ENCODE results near the gene GRM6.
A peak's percentile ranks its signal among the peaks of the same experiment; 100 is the strongest.

The GRM6 gene

DNA sequence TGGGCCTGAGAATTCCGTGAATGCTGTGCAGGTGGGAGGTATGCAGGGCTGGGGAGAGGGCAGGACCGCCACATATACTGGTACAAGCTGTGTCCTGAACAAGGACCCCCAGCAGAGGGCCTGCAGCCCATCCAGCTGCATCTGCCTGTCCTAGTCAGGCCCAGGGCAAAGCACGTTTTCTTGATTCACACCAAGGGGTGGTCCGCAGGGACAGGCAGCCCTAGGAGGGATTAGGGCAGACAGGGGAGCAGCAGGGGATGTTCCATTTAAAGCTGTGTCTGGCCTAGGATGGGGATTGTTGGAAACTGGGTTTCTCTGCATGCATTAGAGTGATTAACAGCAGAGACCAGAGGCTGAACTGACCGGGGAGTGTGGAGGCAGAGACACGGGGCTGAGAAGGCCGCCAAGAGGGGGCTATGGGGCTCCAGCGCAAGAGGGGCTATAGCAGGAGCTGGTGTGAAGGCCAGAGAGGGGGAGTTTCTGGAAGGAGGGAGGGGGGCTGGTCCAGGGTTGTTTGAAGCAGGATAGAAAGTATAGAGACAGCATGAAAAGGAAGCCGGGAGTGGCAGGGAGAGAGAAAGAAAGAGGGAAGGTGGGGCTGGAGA, 2.7 kb downstream of the GRM6 start:
- Histone ChIP-seq H2AK5ac (ENCODE audit: low read length) (no peak overlapping the region), H3K4ac (ENCODE audit: low read depth, low read length) (no peak overlapping the region), H3K14ac (ENCODE audit: low read length) (no peak overlapping the region), H2BK5ac (ENCODE audit: low read depth, low read length, poor library complexity) (no peak overlapping the region), H3K79me2 (ENCODE audit: control insufficient read depth, insufficient read depth, low read length, poor library complexity) (no peaks in the 10 kb centered on the region), H2AFZ (ENCODE audit: insufficient read depth, low read length, poor library complexity) (no peak overlapping the region), H3K4me2 (ENCODE audit: low read length) (no peak overlapping the region), H3K9me3 (ENCODE audit: insufficient read depth, low read depth, low read length) (peaks cover 53% of the 10 kb centered on the region), H3K18ac (ENCODE audit: low read length) (no peak overlapping the region), H3K9ac (ENCODE audit: low read length) (no peak overlapping the region), H2BK120ac (ENCODE audit: insufficient read depth, low read length, poor library complexity) (no peak overlapping the region), H3K4me1 (ENCODE audit: control insufficient read depth in 1 of 2, insufficient read depth in 2 of 2, low read length in 2 of 2) (peaks cover 4% of the 10 kb centered on the region in 2 experiments), H3K27ac (ENCODE audit: low read depth, low read length) (no peak overlapping the region), H3K79me1 (ENCODE audit: low read length) (no peaks in the 10 kb centered on the region), H2BK12ac (ENCODE audit: low read length) (no peak overlapping the region), H4K91ac (ENCODE audit: low read depth, low read length) (no peak overlapping the region), H4K12ac (ENCODE audit: low read depth, low read length) (no peak overlapping the region), H3K4me3 (ENCODE audit: low read depth, low read length) (no peak overlapping the region), H3K27me3 (ENCODE audit: insufficient read depth, low read length) (peaks cover 26% of the 10 kb centered on the region), H4K8ac (ENCODE audit: low read depth, low read length) (no peak overlapping the region), H3K36me3 (ENCODE audit: control insufficient read depth in 1 of 2, insufficient read depth in 2 of 2, low read length in 2 of 2) (no peaks in the 10 kb centered on the region), H3K23ac (ENCODE audit: low read length) (no peak overlapping the region)
- no CpG with 5 or more reads among the region's 9 CpGs for WGBS (ENCODE audit: extremely low coverage, insufficient coverage, insufficient read length)
- no peak for DNase-seq

DNA sequence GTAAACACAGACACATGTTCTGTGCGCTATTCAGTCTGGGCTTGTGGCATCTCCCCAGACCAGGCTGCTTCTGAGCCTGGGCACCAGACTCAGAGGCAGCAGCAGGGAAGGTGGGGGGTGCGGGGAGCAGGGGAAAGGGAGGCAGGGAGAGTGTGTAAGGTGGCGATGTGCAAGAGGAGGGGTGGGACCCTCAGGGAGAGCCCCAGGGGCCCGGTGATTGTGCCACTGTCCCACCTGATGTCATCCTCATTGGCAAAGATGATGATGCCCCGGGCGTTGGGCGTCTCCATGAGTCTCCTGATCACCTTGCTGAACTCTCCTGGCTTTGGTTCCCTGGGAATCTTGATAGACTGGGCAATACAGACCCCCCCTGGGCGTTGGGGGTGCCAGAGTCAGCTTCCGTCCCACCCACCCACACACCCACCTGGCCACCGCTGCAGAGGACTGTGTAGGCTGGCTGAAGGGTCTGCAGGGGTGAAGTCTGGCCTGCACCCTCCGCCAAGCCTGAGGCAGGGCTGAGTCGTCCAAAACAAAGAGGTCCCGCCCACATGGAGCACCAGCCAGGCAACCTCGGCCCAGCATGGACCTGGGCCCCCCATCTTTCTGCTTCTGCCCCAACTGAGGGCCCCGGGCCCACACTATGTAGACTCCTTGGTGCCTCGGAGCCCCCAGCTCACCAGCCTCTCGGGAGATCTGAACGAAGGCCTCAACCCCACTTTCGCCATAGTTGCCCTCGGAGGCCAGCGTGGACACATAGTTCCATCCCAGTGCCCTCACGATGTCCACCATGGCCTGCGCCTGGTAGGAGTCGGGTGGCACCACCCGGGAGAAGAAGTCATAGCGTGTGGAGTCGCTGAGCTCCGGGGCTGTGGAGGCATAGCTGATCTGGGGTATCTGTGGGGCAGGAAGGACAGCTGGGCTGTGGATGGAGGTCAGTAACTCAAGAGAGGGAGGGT, 3.7 kb downstream of the GRM6 start:
- Histone ChIP-seq H3K9ac (ENCODE audit: low read length) (no peak overlapping the region), H3K9me3 (ENCODE audit: insufficient read depth, low read depth, low read length) (peaks cover 58% of the 10 kb centered on the region), H3K4me1 (ENCODE audit: control insufficient read depth in 1 of 2, insufficient read depth in 2 of 2, low read length in 2 of 2) (peaks cover 4% of the 10 kb centered on the region in 2 experiments), H3K4me2 (ENCODE audit: low read length) (no peak overlapping the region), H3K27ac (ENCODE audit: low read depth, low read length) (no peak overlapping the region), H2BK120ac (ENCODE audit: insufficient read depth, low read length, poor library complexity) (no peak overlapping the region), H4K8ac (ENCODE audit: low read depth, low read length) (no peak overlapping the region), H3K4ac (ENCODE audit: low read depth, low read length) (no peak overlapping the region), H3K36me3 (ENCODE audit: control insufficient read depth in 1 of 2, insufficient read depth in 2 of 2, low read length in 2 of 2) (no peaks in the 10 kb centered on the region), H2AFZ (ENCODE audit: insufficient read depth, low read length, poor library complexity) (no peak overlapping the region), H3K79me2 (ENCODE audit: control insufficient read depth, insufficient read depth, low read length, poor library complexity) (no peaks in the 10 kb centered on the region), H3K23ac (ENCODE audit: low read length) (no peak overlapping the region), H3K14ac (ENCODE audit: low read length) (no peak overlapping the region), H3K18ac (ENCODE audit: low read length) (no peak overlapping the region), H2BK5ac (ENCODE audit: low read depth, low read length, poor library complexity) (no peak overlapping the region), H3K79me1 (ENCODE audit: low read length) (no peaks in the 10 kb centered on the region), H2BK12ac (ENCODE audit: low read length) (no peak overlapping the region), H2AK5ac (ENCODE audit: low read length) (no peak overlapping the region), H4K91ac (ENCODE audit: low read depth, low read length) (no peak overlapping the region), H3K4me3 (ENCODE audit: low read depth, low read length) (no peak overlapping the region), H4K12ac (ENCODE audit: low read depth, low read length) (no peak overlapping the region), H3K27me3 (ENCODE audit: insufficient read depth, low read length) (peaks cover 26% of the 10 kb centered on the region)
- DNase-seq, result no peak
- no CpG with 5 or more reads among the region's 28 CpGs for WGBS (ENCODE audit: extremely low coverage, insufficient coverage, insufficient read length)

DNA sequence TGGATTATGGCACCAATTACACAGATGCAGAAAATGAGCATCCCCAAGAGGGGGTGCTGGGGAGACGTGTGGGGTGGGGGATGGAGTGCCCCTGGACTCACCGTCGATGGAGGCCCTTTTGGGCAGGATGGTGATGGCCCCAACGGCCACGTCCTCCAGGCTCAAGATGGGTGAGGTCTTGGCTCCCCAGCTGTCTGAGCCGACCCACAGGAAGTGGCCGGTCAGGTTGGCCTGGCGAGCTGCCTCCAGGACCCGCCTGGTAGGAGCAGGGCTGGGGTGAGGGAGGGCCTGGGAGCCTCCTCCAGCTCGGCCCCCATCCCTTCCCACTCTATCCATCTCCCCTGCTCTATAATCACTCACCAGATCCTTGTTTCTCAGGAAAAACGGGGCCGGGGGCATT, 4.6 kb downstream of the GRM6 start:
- no CpG with 5 or more reads among the region's 12 CpGs for WGBS (ENCODE audit: extremely low coverage, insufficient coverage, insufficient read length)
- H3K23ac ChIP-seq (ENCODE audit: low read length), result no peak overlapping the region

DNA sequence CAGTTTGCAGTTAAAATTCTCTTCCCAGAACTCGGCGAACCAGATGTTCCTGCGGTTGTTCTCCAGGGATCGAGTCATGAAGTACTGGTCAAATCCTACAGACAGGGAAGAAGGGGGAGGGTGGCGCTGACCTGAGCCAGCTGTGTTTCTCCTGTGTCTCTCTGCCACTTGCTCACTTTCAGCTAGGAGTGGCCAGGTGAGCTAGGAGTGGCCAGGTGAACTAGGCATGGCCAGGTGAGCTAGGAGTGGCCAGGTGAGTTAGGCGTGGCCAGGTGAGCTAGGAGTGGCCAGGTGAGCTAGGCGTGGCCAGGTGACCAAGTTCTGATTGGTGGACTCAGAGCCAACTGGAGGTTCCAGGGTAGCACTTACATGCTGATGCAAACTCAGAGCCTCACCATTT, 5.8 kb downstream of the GRM6 start:
- Histone ChIP-seq H2AFZ (ENCODE audit: insufficient read depth, low read length, poor library complexity) (no peak overlapping the region), H3K27me3 (ENCODE audit: insufficient read depth, low read length) (peaks cover 9% of the 10 kb centered on the region), H3K4me1 (ENCODE audit: control insufficient read depth in 1 of 2, insufficient read depth in 2 of 2, low read length in 2 of 2) (peaks cover 1% of the 10 kb centered on the region in 2 experiments), H3K14ac (ENCODE audit: low read length) (no peak overlapping the region), H3K4me3 (ENCODE audit: low read depth, low read length) (peak overlapping the region; percentile 43), H3K79me2 (ENCODE audit: control insufficient read depth, insufficient read depth, low read length, poor library complexity) (no peaks in the 10 kb centered on the region), H3K23ac (ENCODE audit: low read length) (no peak overlapping the region), H2BK12ac (ENCODE audit: low read length) (no peak overlapping the region), H3K36me3 (ENCODE audit: control insufficient read depth in 1 of 2, insufficient read depth in 2 of 2, low read length in 2 of 2) (no peaks in the 10 kb centered on the region), H3K79me1 (ENCODE audit: low read length) (no peaks in the 10 kb centered on the region), H4K91ac (ENCODE audit: low read depth, low read length) (no peak overlapping the region), H3K9me3 (ENCODE audit: insufficient read depth, low read depth, low read length) (peaks cover 67% of the 10 kb centered on the region), H3K9ac (ENCODE audit: low read length) (no peak overlapping the region), H3K4me2 (ENCODE audit: low read length) (no peak overlapping the region), H4K8ac (ENCODE audit: low read depth, low read length) (no peak overlapping the region), H2AK5ac (ENCODE audit: low read length) (no peak overlapping the region), H2BK5ac (ENCODE audit: low read depth, low read length, poor library complexity) (no peak overlapping the region), H3K4ac (ENCODE audit: low read depth, low read length) (no peak overlapping the region), H3K18ac (ENCODE audit: low read length) (no peak overlapping the region), H2BK120ac (ENCODE audit: insufficient read depth, low read length, poor library complexity) (no peak overlapping the region), H4K12ac (ENCODE audit: low read depth, low read length) (no peak overlapping the region), H3K27ac (ENCODE audit: low read depth, low read length) (no peak overlapping the region)
- DNase-seq, result no peak
- WGBS (ENCODE audit: extremely low coverage, insufficient coverage, insufficient read length), result no CpG with 5 or more reads among the region's 7 CpGs

More for the DNA sequence above, 4.6 kb downstream of the GRM6 start:
- H3K79me1 ChIP-seq (ENCODE audit: low read length), result no peaks in the 10 kb centered on the region
- no peak overlapping the region for H4K91ac ChIP-seq (ENCODE audit: low read depth, low read length)
- H4K12ac ChIP-seq (ENCODE audit: low read depth, low read length), result no peak overlapping the region
- no peak overlapping the region for H2AFZ ChIP-seq (ENCODE audit: insufficient read depth, low read length, poor library complexity)
- no peak overlapping the region for H3K27ac ChIP-seq (ENCODE audit: low read depth, low read length)
- no peaks in the 10 kb centered on the region for H3K36me3 ChIP-seq (ENCODE audit: control insufficient read depth in 1 of 2, insufficient read depth in 2 of 2, low read length in 2 of 2)
- H3K79me2 ChIP-seq (ENCODE audit: control insufficient read depth, insufficient read depth, low read length, poor library complexity), result no peaks in the 10 kb centered on the region
- no peak overlapping the region for H3K18ac ChIP-seq (ENCODE audit: low read length)
- no peak overlapping the region for H3K4me2 ChIP-seq (ENCODE audit: low read length)
- H2BK5ac ChIP-seq (ENCODE audit: low read depth, low read length, poor library complexity), result no peak overlapping the region
- peaks cover 4% of the 10 kb centered on the region in 2 experiments for H3K4me1 ChIP-seq (ENCODE audit: control insufficient read depth in 1 of 2, insufficient read depth in 2 of 2, low read length in 2 of 2)
- no peak overlapping the region for H3K4me3 ChIP-seq (ENCODE audit: low read depth, low read length)
- peaks cover 20% of the 10 kb centered on the region for H3K27me3 ChIP-seq (ENCODE audit: insufficient read depth, low read length)
- no peak overlapping the region for H3K14ac ChIP-seq (ENCODE audit: low read length)
- H4K8ac ChIP-seq (ENCODE audit: low read depth, low read length), result no peak overlapping the region
- peaks cover 65% of the 10 kb centered on the region for H3K9me3 ChIP-seq (ENCODE audit: insufficient read depth, low read depth, low read length)
- no peak overlapping the region for H3K9ac ChIP-seq (ENCODE audit: low read length)
- H2BK12ac ChIP-seq (ENCODE audit: low read length), result no peak overlapping the region
- no peak overlapping the region for H2AK5ac ChIP-seq (ENCODE audit: low read length)
- no peak overlapping the region for H2BK120ac ChIP-seq (ENCODE audit: insufficient read depth, low read length, poor library complexity)
- DNase-seq, result no peak
- no peak overlapping the region for H3K4ac ChIP-seq (ENCODE audit: low read depth, low read length)
